HG03175 (cell line): ENCODE results near the gene GGACT.

Experiments
- ATAC-seq: cut with Tn5 transposase; IDR thresholded peaks from one replicate; pipeline ENCODE4 v1.9.1; 2021; ENCODE audit warnings: mild to moderate bottlenecking, moderate library complexity; ENCODE audit not compliant: unreplicated experiment

GGACT gene

GRCh38 chr13:100552755-100553154 lies 35.8 kb downstream of the GGACT start:
- ATAC-seq, result no peak

GRCh38 chr13:100549316-100549715 lies 39.3 kb downstream of the GGACT start:
- ATAC-seq, result no peak

GRCh38 chr13:100547791-100548201 lies 40.8 kb downstream of the GGACT start:
- ATAC-seq, result no peak

GRCh38 chr13:100546713-100547405 lies 41.7 kb downstream of the GGACT start:
- no peak for ATAC-seq

GRCh38 chr13:100545684-100546061 lies 42.9 kb downstream of the GGACT start:
- ATAC-seq, result no peak

- no peak for ATAC-seq
Measured at GRCh38 chr13:100544866-100545683, 43.5 kb downstream of the GGACT start.

GRCh38 chr13:100543872-100544602 lies 44.6 kb downstream of the GGACT start:
- no peak for ATAC-seq

GRCh38 chr13:100542826-100543156 lies 45.8 kb downstream of the GGACT start:
- ATAC-seq, result peak; percentile 91

GRCh38 chr13:100541897-100542825 lies 46.4 kb downstream of the GGACT start:
- ATAC-seq, result no peak

- ATAC-seq, result no peak
Measured at GRCh38 chr13:100540621-100541020, 48.0 kb downstream of the GGACT start.

GRCh38 chr13:100537951-100538462 lies 50.6 kb downstream of the GGACT start:
- no peak for ATAC-seq

GRCh38 chr13:100537486-100537885 lies 51.1 kb downstream of the GGACT start:
- no peak for ATAC-seq

GRCh38 chr13:100536643-100537180 lies 51.9 kb downstream of the GGACT start:
- no peak for ATAC-seq

- ATAC-seq, result no peak
Measured at GRCh38 chr13:100535426-100536135, 53.0 kb downstream of the GGACT start.

- no peak for ATAC-seq
Measured at GRCh38 chr13:100534911-100535310, 53.7 kb downstream of the GGACT start.

GRCh38 chr13:100534147-100534843 lies 54.3 kb downstream of the GGACT start:
- ATAC-seq, result no peak

- no peak for ATAC-seq
Measured at GRCh38 chr13:100533588-100534041, 55.0 kb downstream of the GGACT start.

GRCh38 chr13:100532836-100533435 lies 55.7 kb downstream of the GGACT start:
- no peak for ATAC-seq
